Fibroblast of gingiva (primary cell): ENCODE results near the gene MOB3A.
A peak's percentile ranks its signal among the peaks of the same experiment; 100 is the strongest.

Source experiments
- DNase-seq: peaks from one replicate; pipeline ENCODE4 v3.0.0-alpha.2; 2011; ENCODE audit warnings: low read depth

The MOB3A gene

GRCh38 chr19:2059422-2060201 is 36.5 kb downstream of the MOB3A start:
- DNase-seq: peak; percentile 95

- no peak for DNase-seq
Measured at GRCh38 chr19:2058570-2059421, 37.3 kb downstream of the MOB3A start.

GRCh38 chr19:2057484-2058469 is 38.3 kb downstream of the MOB3A start:
- no peak for DNase-seq

GRCh38 chr19:2056837-2057192 is 39.3 kb downstream of the MOB3A start:
- DNase-seq: no peak

- DNase-seq: peak; percentile 90
Measured at GRCh38 chr19:2055931-2056836, 39.9 kb downstream of the MOB3A start.

- no peak for DNase-seq
Measured at GRCh38 chr19:2054763-2055162, 41.4 kb downstream of the MOB3A start.

- DNase-seq: no peak
Measured at GRCh38 chr19:2053601-2054389, 42.3 kb downstream of the MOB3A start.

GRCh38 chr19:2051773-2052704 is 44.1 kb downstream of the MOB3A start:
- no peak for DNase-seq

GRCh38 chr19:2050991-2051772 is 44.9 kb downstream of the MOB3A start, which contains the start of gene MKNK2:
MKNK2 (minus strand) TSS chr19:2051244; CDS start chr19:2050851, 393 bp downstream.
- peak; percentile 79 for DNase-seq

- no peak for DNase-seq
Measured at GRCh38 chr19:2050349-2050990, 45.7 kb downstream of the MOB3A start.

GRCh38 chr19:2049741-2050348 is 46.3 kb downstream of the MOB3A start:
- peak; percentile 74 for DNase-seq

GRCh38 chr19:2048959-2049740 is 47.0 kb downstream of the MOB3A start:
- DNase-seq: peak; percentile 29

- no peak for DNase-seq
Measured at GRCh38 chr19:2048104-2048958, 47.8 kb downstream of the MOB3A start.

- DNase-seq: no peak
Measured at GRCh38 chr19:2047449-2048103, 48.5 kb downstream of the MOB3A start.

- no peak for DNase-seq
Measured at GRCh38 chr19:2047076-2047448, 49.1 kb downstream of the MOB3A start.
